Fibroblast of lung (primary cell): ENCODE results near the gene CCL16. TPM values are rescaled to one million over a fixed set of nuclear protein-coding genes. Genes with fewer than 3 reads are reported as not detected.

ENCODE experiments used
- DNase-seq, 2 donors: peaks; one replicate each; pipeline versions ENCODE4 v3.0.0 to v3.0.0-alpha.2; 2010; ENCODE audit warnings: low read depth in 2 of 2
- H2AFZ ChIP-seq: 2 replicates; pipeline ENCODE4 v1.5.1; 2012; ENCODE audit warnings: low read length, control low read depth, inconsistent platforms
- H3K27ac ChIP-seq: 2 replicates; pipeline ENCODE4 v1.5.1; 2011; ENCODE audit warnings: low read length, control low read depth; ENCODE audit not compliant: insufficient read depth
- H3K27me3 ChIP-seq: 2 replicates; pipeline ENCODE4 v1.5.1; 2011; ENCODE audit warnings: mild to moderate bottlenecking, low read length; ENCODE audit not compliant: control insufficient read depth, insufficient read depth
- H3K36me3 ChIP-seq: 2 replicates; pipeline ENCODE4 v1.5.1; 2011; ENCODE audit warnings: low read length; ENCODE audit not compliant: control insufficient read depth, insufficient read depth
- H3K4me1 ChIP-seq: 2 replicates; pipeline ENCODE4 v1.5.1; 2011; ENCODE audit warnings: low read length; ENCODE audit not compliant: control insufficient read depth, insufficient read depth; ENCODE audit errors: extremely low read depth
- H3K4me2 ChIP-seq: 2 replicates; pipeline ENCODE4 v1.5.1; 2011; ENCODE audit warnings: low read length, control low read depth; ENCODE audit not compliant: insufficient read depth; ENCODE audit errors: extremely low read depth
- H3K4me3 ChIP-seq, 4 experiments: fragments of 200-600 bp in 1 of 4; sonication (generic) in 1 of 4; replicated peaks in 1 of 4; 2 replicates each; pipeline ENCODE4 v1.5.1; 2011 to 2016; ENCODE audit warnings: low read length in 4 of 4, low read depth in 3 of 4, mild to moderate bottlenecking in 3 of 4, control low read depth in 2 of 4, inconsistent platforms in 1 of 4, mixed read lengths in 1 of 4; ENCODE audit not compliant: insufficient read depth in 1 of 4; ENCODE audit errors: control extremely low read depth in 1 of 4
- H3K79me2 ChIP-seq: 2 replicates; pipeline ENCODE4 v1.5.1; 2012; ENCODE audit warnings: mild to moderate bottlenecking, low read length, inconsistent platforms; ENCODE audit not compliant: control insufficient read depth, insufficient read depth
- H3K9ac ChIP-seq: 2 replicates; pipeline ENCODE4 v1.5.1; 2011; ENCODE audit warnings: mild to moderate bottlenecking, low read length, control low read depth; ENCODE audit not compliant: insufficient read depth
- H3K9me3 ChIP-seq: 2 replicates; pipeline ENCODE4 v1.5.1; 2012; ENCODE audit warnings: low read depth, low read length; ENCODE audit not compliant: control insufficient read depth, insufficient read depth
- H4K20me1 ChIP-seq: 2 replicates; pipeline ENCODE4 v1.5.1; 2011; ENCODE audit warnings: low read length; ENCODE audit not compliant: control insufficient read depth, insufficient read depth; ENCODE audit errors: extremely low read depth
- EZH2 ChIP-seq: IDR thresholded peaks from 2 replicates; pipeline ENCODE4 v1.5.1; 2012; ENCODE audit warnings: low read length, control low read depth, mild to moderate bottlenecking; ENCODE audit errors: missing control alignments
- polyA plus RNA-seq, 2 donors: library from polyadenylated mRNA; depleted of rRNA in 1 of 2; stranded (reverse) in 1 of 2; unstranded in 1 of 2; fragments of >200 nt; gene quantifications; 2 replicates each; pipeline ENCODE4 v1.2.1, GENCODE V29; 2011 to 2012; ENCODE audit warnings: missing spikeins in 1 of 2
- total RNA-seq: library from RNA; depleted of rRNA; stranded (reverse); fragments of >200 nt; gene quantifications from 2 replicates; pipeline ENCODE4 v1.2.1, GENCODE V29; 2014
- TF ChIP-seq, protein P1 (sequence below), 2 donors: IDR thresholded peaks in 1 of 2; conservative IDR thresholded peaks in 1 of 2; 1 replicate in 1 of 2; 2 replicates in 1 of 2; pipeline ENCODE4 v1.5.1; 2011 to 2012; ENCODE audit warnings: low read length in 2 of 2, control low read depth in 1 of 2, inconsistent platforms in 1 of 2, low read depth in 1 of 2, mild to moderate bottlenecking in 1 of 2

CCL16 gene
- total and polyA plus RNA-seq, 2 donors (not counting 1 experiment from before 2014, with no cell fraction given), result not detected

DNA sequence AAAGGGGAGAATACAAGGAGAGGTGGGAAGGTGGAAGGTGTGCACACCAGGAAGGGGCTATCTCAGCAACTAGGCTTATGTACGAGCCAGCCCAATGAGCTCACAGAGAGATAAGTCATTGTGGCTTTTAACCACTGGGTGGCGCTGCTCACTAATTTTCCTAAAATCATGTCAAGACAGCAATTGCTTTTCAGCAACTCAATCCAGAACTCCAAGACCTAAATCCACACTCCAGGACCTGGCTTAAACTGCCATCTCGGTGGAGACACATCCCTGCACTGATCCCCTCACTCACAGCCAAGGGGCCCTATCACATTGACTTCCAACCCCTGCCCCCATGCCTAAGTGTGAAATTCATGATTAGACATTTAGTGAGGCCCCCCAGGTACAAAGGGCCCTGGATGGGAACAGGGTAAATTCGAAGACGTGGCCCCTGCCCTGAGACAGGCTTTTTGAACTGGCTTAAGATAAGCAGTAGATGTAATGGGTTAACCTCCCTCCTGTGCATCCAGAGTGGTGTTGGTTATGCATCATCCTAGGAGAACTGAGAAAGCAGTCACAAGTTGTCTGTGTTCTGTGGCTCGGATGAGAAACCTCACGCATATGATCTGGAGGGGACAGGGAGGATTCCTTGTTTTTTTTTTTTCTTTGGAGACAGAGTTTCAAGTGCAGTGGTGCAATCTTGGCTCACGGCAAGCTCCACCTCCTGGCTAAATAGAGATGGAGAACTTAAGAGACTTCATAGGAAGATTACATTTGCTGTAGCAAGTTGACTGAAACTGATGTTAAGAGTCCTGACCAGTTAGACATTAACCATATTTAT, 11.5 kb downstream of the CCL16 start:
- DNase-seq, result peak; percentile 57 to 81
- no peak overlapping the region for H2AFZ ChIP-seq

DNA sequence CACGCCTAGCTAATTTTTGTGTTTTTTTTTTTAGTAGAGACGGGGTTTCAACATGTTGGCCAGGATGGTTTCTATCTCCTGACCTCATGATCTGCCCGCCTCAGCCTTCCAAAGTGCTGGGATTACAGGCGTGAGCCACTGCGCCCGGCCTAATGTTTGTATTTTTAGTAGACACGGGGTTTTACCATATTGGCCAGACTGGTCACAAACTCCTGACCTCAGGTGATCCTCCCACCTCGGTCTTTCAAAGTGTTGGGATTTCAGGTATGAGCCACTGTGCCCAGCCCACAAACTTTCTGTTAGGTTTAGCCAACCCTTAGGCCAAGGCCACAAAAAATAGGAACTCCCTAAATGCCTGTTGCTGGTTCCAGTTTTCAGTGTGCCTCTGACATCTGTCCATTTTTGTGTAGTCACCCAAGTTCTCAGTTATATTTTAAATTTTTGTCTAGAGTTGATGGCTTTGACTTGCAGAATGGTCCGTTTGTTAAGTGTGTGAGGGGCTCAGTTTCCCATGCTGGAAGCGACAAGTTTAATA, 12.7 kb downstream of the CCL16 start:
- H3K27me3 ChIP-seq, result peaks cover 2% of the 10 kb centered on the region
- H3K4me3 ChIP-seq, result no peak overlapping the region
- no peak overlapping the region for H3K9ac ChIP-seq
- no peaks in the 10 kb centered on the region for H3K79me2 ChIP-seq
- H3K27ac ChIP-seq, result no peak overlapping the region
- no peaks in the 10 kb centered on the region for H3K9me3 ChIP-seq
- no peaks in the 10 kb centered on the region for H3K4me1 ChIP-seq
- no peak for DNase-seq
- H4K20me1 ChIP-seq, result no peaks in the 10 kb centered on the region
- TF ChIP-seq, protein P1, sequence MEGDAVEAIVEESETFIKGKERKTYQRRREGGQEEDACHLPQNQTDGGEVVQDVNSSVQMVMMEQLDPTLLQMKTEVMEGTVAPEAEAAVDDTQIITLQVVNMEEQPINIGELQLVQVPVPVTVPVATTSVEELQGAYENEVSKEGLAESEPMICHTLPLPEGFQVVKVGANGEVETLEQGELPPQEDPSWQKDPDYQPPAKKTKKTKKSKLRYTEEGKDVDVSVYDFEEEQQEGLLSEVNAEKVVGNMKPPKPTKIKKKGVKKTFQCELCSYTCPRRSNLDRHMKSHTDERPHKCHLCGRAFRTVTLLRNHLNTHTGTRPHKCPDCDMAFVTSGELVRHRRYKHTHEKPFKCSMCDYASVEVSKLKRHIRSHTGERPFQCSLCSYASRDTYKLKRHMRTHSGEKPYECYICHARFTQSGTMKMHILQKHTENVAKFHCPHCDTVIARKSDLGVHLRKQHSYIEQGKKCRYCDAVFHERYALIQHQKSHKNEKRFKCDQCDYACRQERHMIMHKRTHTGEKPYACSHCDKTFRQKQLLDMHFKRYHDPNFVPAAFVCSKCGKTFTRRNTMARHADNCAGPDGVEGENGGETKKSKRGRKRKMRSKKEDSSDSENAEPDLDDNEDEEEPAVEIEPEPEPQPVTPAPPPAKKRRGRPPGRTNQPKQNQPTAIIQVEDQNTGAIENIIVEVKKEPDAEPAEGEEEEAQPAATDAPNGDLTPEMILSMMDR (conservative IDR thresholded peaks at IDR 0.05 in 1 of 2, IDR thresholded peaks at IDR 0.05 in 1 of 2; ENCODE audit: low read depth in 1 of 2, low read length in 2 of 2), result no peak
- H3K36me3 ChIP-seq, result no peaks in the 10 kb centered on the region
- H3K4me2 ChIP-seq, result no peak overlapping the region
- no peak overlapping the region for H2AFZ ChIP-seq

More for the DNA sequence above, 11.5 kb downstream of the CCL16 start:
- H3K9me3 ChIP-seq, result no peaks in the 10 kb centered on the region
- H3K27me3 ChIP-seq, result peaks cover 2% of the 10 kb centered on the region
- H3K79me2 ChIP-seq, result no peaks in the 10 kb centered on the region
- H3K4me1 ChIP-seq, result no peaks in the 10 kb centered on the region
- no peak overlapping the region for H3K4me2 ChIP-seq
- no peak overlapping the region for H3K9ac ChIP-seq
- H4K20me1 ChIP-seq, result no peaks in the 10 kb centered on the region
- H3K36me3 ChIP-seq, result no peaks in the 10 kb centered on the region
- H3K27ac ChIP-seq, result no peak overlapping the region
- TF ChIP-seq EZH2, result no peak
- TF ChIP-seq, protein P1 (conservative IDR thresholded peaks at IDR 0.05 in 1 of 2, IDR thresholded peaks at IDR 0.05 in 1 of 2; ENCODE audit: low read depth in 1 of 2, low read length in 2 of 2), result peak; percentile 64 to 75
- H3K4me3 ChIP-seq, result no peak overlapping the region

DNA sequence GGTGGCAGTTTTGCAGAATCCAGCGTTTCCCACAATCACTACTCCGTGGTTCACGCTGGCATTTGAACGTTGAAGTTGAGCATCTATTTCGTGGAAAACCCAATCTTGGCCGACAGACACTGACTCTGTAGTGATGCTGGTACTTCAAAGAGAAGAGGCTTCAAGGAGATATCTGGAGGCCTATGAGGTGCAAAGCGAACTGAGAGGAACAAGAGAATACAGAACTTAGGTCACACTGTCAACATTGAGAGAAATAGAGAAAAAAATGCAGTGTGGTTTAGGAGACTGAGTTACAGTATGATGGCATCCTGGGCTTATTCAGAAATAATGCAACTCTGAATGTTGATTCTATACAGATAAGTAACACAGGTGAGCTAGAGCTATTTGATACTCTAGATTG, 16.0 kb downstream of the CCL16 start:
- H3K4me3 ChIP-seq, result no peak overlapping the region
- H3K79me2 ChIP-seq, result no peaks in the 10 kb centered on the region
- H3K36me3 ChIP-seq, result no peaks in the 10 kb centered on the region
- H3K4me1 ChIP-seq, result no peaks in the 10 kb centered on the region
- no peak overlapping the region for H2AFZ ChIP-seq
- DNase-seq, result no peak
- H3K27me3 ChIP-seq, result peaks cover 2% of the 10 kb centered on the region
- H3K9ac ChIP-seq, result no peak overlapping the region
- no peak overlapping the region for H3K4me2 ChIP-seq
- TF ChIP-seq EZH2, result no peak
- H3K27ac ChIP-seq, result no peak overlapping the region
- H4K20me1 ChIP-seq, result no peaks in the 10 kb centered on the region
- H3K9me3 ChIP-seq, result no peaks in the 10 kb centered on the region
